WTC11 (cell line): ENCODE results near the gene CA10. TPM values are rescaled to one million over a fixed set of nuclear protein-coding genes. Genes with fewer than 3 reads are reported as not detected.

Experiments
- ATAC-seq: fragments of 200-7000 bp; cut with Tn5 transposase; 2 replicates; pipeline ENCODE4 v1.10.0; 2021; ENCODE audit warnings: mild to moderate bottlenecking, moderate library complexity
- CTCF ChIA-PET: fragments of 300-600 bp; sonication (Branson Sonifier 250); formaldehyde crosslinking; loops from one replicate; lab custom pipeline; 2021; ENCODE audit warnings: antibody characterized with exemption; lab: Charles Lee
- POLR2A ChIA-PET: fragments of 350-600 bp; sonication (Branson Sonifier 250); formaldehyde crosslinking; loops from one replicate; lab custom pipeline; 2021; ENCODE audit warnings: antibody characterized with exemption; lab: Charles Lee
- DNase-seq: peaks from one replicate; pipeline ENCODE4 v3.0.0; 2021; ENCODE audit warnings: low spot score
- H3K27ac Mint-ChIP-seq: 2 replicates; pipeline ENCODE4 v1.8.0; 2021; ENCODE audit warnings: mixed read lengths
- H3K27me3 Mint-ChIP-seq: 2 replicates; pipeline ENCODE4 v1.8.0; 2021; ENCODE audit warnings: low read depth, mild to moderate bottlenecking, moderate library complexity, mixed read lengths
- H3K36me3 Mint-ChIP-seq: 2 replicates; pipeline ENCODE4 v1.8.0; 2021; ENCODE audit warnings: mixed read lengths
- H3K4me1 Mint-ChIP-seq: 2 replicates; pipeline ENCODE4 v1.8.0; 2022; ENCODE audit warnings: mixed read lengths
- H3K4me3 Mint-ChIP-seq: 2 replicates; pipeline ENCODE4 v1.8.0; 2021; ENCODE audit warnings: mild to moderate bottlenecking, moderate library complexity, mixed read lengths
- H3K9me3 Mint-ChIP-seq: 2 replicates; pipeline ENCODE4 v1.8.0; 2021; ENCODE audit warnings: mixed read lengths
- AR ChIP-seq: fragments of 250-450 bp; sonication (Bioruptor Pico); IDR thresholded peaks from 2 replicates; pipeline ENCODE4 v1.9.0; 2021; ENCODE audit warnings: mild to moderate bottlenecking
- ARID4B ChIP-seq: sonication (generic); formaldehyde crosslinking; IDR thresholded peaks from 2 replicates; pipeline ENCODE4 v1.8.0; 2023; ENCODE audit warnings: missing genetic modification reagents, mild to moderate bottlenecking, borderline replicate concordance
- ATF2 ChIP-seq: sonication (generic); formaldehyde crosslinking; IDR thresholded peaks from 2 replicates; pipeline ENCODE4 v1.8.1; 2022; ENCODE audit warnings: low read depth, missing genetic modification reagents, borderline replicate concordance
- ESRRA ChIP-seq: sonication (generic); formaldehyde crosslinking; IDR thresholded peaks from 2 replicates; pipeline ENCODE4 v1.8.1; 2022; ENCODE audit warnings: mild to moderate bottlenecking, missing genetic modification reagents, borderline replicate concordance
- MLX ChIP-seq: sonication (generic); formaldehyde crosslinking; IDR thresholded peaks from 2 replicates; pipeline ENCODE4 v1.8.1; 2023; ENCODE audit warnings: mild to moderate bottlenecking, missing genetic modification reagents, moderate library complexity
- NFE2L1 ChIP-seq: sonication (generic); formaldehyde crosslinking; IDR thresholded peaks from 2 replicates; pipeline ENCODE4 v1.8.1; 2023; ENCODE audit warnings: missing genetic modification reagents
- NFYB ChIP-seq: sonication (generic); formaldehyde crosslinking; conservative IDR thresholded peaks from 2 replicates; pipeline ENCODE4 v1.8.0; 2022; ENCODE audit warnings: low read depth, missing genetic modification reagents
- NR1H2 ChIP-seq: sonication (generic); formaldehyde crosslinking; IDR thresholded peaks from 2 replicates; pipeline ENCODE4 v1.9.0; 2021; ENCODE audit warnings: mild to moderate bottlenecking, moderate library complexity, missing genetic modification reagents
- NR3C1 ChIP-seq: sonication (generic); formaldehyde crosslinking; conservative IDR thresholded peaks from 2 replicates; pipeline ENCODE4 v1.8.1; 2023; ENCODE audit warnings: low read depth, mild to moderate bottlenecking, missing genetic modification reagents
- OVOL2 ChIP-seq: fragments of 250-450 bp; sonication (Bioruptor Pico); IDR thresholded peaks from 2 replicates; pipeline ENCODE4 v1.9.0; 2021; ENCODE audit warnings: mild to moderate bottlenecking, borderline replicate concordance
- STAT6 ChIP-seq: sonication (generic); formaldehyde crosslinking; conservative IDR thresholded peaks from 2 replicates; pipeline ENCODE4 v1.8.1; 2023; ENCODE audit warnings: mild to moderate bottlenecking, low read depth, missing genetic modification reagents, moderate library complexity
- TCF7 ChIP-seq: sonication (generic); formaldehyde crosslinking; IDR thresholded peaks from 2 replicates; pipeline ENCODE4 v1.8.0; 2022; ENCODE audit warnings: mild to moderate bottlenecking, low read depth, missing genetic modification reagents, moderate library complexity
- ZBTB43 ChIP-seq: sonication (generic); formaldehyde crosslinking; IDR thresholded peaks from 2 replicates; pipeline ENCODE4 v1.8.1; 2023; ENCODE audit warnings: mild to moderate bottlenecking, missing genetic modification reagents
- ZNF138 ChIP-seq: sonication (generic); formaldehyde crosslinking; conservative IDR thresholded peaks from 2 replicates; pipeline ENCODE4 v1.8.1; 2022; ENCODE audit warnings: mild to moderate bottlenecking, moderate library complexity, missing genetic modification reagents
- ZNF219 ChIP-seq: sonication (generic); formaldehyde crosslinking; IDR thresholded peaks from 2 replicates; pipeline ENCODE4 v1.8.0; 2023; ENCODE audit warnings: missing genetic modification reagents, mild to moderate bottlenecking, borderline replicate concordance
- ZNF232 ChIP-seq: sonication (generic); formaldehyde crosslinking; IDR thresholded peaks from 2 replicates; pipeline ENCODE4 v1.8.0; 2022; ENCODE audit warnings: mild to moderate bottlenecking, missing genetic modification reagents
- ZNF425 ChIP-seq: fragments of 250-450 bp; sonication (Bioruptor Pico); conservative IDR thresholded peaks from 2 replicates; pipeline ENCODE4 v1.9.0; 2021; ENCODE audit warnings: mild to moderate bottlenecking
- ZNF671 ChIP-seq: fragments of 250-450 bp; sonication (Bioruptor Pico); IDR thresholded peaks from 2 replicates; pipeline ENCODE4 v1.8.0; 2021; ENCODE audit warnings: mild to moderate bottlenecking
- total RNA-seq: library from RNA; stranded (reverse); gene quantifications from 3 replicates; pipeline ENCODE4 v1.2.3, GENCODE V29; 2021

CA10 gene
- total RNA-seq, 1 experiment from 2014 or later: 0.90 TPM

GRCh38 chr17:51873302-51873701 is 285.2 kb downstream of the CA10 start:
- Mint-ChIP-seq H3K36me3 (peaks cover 18% of the 10 kb centered on the region), H3K9me3 (peaks cover 67% of the 10 kb centered on the region), H3K4me1 (no peaks in the 10 kb centered on the region), H3K27me3 (peaks cover 14% of the 10 kb centered on the region), H3K4me3 (no peak overlapping the region), H3K27ac (no peak overlapping the region)
- POLR2A ChIA-PET: no interaction called here
- CTCF ChIA-PET: interaction anchor here (0.8 kb wide), 1 partner anchor 12 kb away, joined by 4 read pairs; no protein-coding TSS in a partner anchor
- TF ChIP-seq OVOL2 (no peak), MLX (CRISPR knock-in tag) (no peak), ZNF219 (CRISPR knock-in tag) (no peak), ZNF671 (CRISPR knock-in tag) (no peak), ZNF232 (CRISPR knock-in tag) (no peak), STAT6 (CRISPR knock-in tag) (no peak), ZNF425 (CRISPR knock-in tag) (no peak), NR3C1 (CRISPR knock-in tag) (no peak), ESRRA (no peak), NFE2L1 (CRISPR knock-in tag) (no peak), NFYB (no peak)
- no peak for DNase-seq
- ATAC-seq: no peak

- ChIA-PET POLR2A (no interaction called here), CTCF (interaction anchor here (0.9 kb wide), 1 partner anchor 105 kb away, joined by 3 read pairs; no protein-coding TSS in a partner anchor)
- H3K9me3 Mint-ChIP-seq: peaks cover 73% of the 10 kb centered on the region
- H3K27ac Mint-ChIP-seq: no peak overlapping the region
- DNase-seq (peak; percentile 12), ATAC-seq (no peak)
- H3K4me3 Mint-ChIP-seq: no peak overlapping the region
- no peaks in the 10 kb centered on the region for H3K4me1 Mint-ChIP-seq
- peaks cover 4% of the 10 kb centered on the region for H3K27me3 Mint-ChIP-seq
- H3K36me3 Mint-ChIP-seq: peaks cover 30% of the 10 kb centered on the region
- TF ChIP-seq TCF7 (CRISPR knock-in tag): no peak
- no peak for TF ChIP-seq NR1H2 (CRISPR knock-in tag)
- TF ChIP-seq AR (CRISPR knock-in tag): no peak
- TF ChIP-seq ZNF138 (CRISPR knock-in tag): no peak
- no peak for TF ChIP-seq ATF2 (CRISPR knock-in tag)
- no peak for TF ChIP-seq ARID4B (CRISPR knock-in tag)
- TF ChIP-seq ZBTB43: no peak
Observed at GRCh38 chr17:51869387-51869786, 289.1 kb downstream of the CA10 start.
